ENCODE measurements around the gene UGT2B17. TPM values are rescaled to one million over a fixed set of nuclear protein-coding genes. Genes with fewer than 3 reads are reported as not detected.

Gene UGT2B17
- total RNA-seq, 1 donor from 2014 or later: 0.18 TPM

DNA sequence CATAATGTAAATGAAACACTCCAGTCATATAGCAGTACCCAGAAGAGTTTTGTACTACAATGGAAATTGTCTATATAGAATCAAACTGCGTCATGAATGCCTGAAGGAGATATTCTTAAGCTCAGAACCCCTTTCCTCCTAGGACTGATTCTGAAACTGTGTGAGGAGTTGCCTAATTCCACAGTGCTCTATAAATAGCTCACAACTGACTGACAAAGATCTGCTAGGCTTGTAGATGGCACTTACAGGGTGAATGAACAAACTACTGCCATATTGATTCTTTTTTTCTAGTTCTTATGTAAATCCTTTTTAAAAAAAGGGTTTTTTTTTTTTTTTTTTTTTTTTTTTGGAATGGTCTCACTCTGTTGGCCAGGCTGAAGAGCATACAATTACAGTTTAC lies 30.1 kb upstream of the UGT2B17 start:
- ATAC-seq: no peak
- intact Hi-C loops (cut with DNase I): no loop called here
- H3K36me3 ChIP-seq: no peaks in the 10 kb centered on the region

DNA sequence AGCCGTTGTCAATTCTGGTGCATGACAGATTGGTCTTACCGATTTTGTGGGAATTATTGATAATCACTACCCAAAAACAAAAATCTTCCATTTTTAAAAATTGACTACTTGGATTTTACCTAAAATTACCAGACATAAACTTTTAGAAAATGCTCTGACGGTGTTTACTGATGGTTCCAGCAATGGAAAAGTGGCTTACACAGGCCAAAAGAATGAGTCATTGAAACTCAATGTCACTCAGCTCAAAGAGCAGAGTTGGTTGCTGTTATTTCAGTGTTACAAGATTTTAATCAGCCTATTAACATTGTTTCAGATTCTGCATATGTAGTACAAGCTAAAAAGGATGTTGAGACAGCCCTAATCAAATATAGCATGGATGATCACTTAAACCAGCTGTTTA lies 23.0 kb upstream of the UGT2B17 start:
- Histone ChIP-seq H3K27me3 (ENCODE audit: low read depth) (no peaks in the 10 kb centered on the region), H3K36me3 (no peaks in the 10 kb centered on the region), H3K27ac (no peak overlapping the region), H3K9me3 (no peaks in the 10 kb centered on the region), H3K4me1 (no peaks in the 10 kb centered on the region), H3K4me3 (no peak overlapping the region)
- TF ChIP-seq, protein P1, sequence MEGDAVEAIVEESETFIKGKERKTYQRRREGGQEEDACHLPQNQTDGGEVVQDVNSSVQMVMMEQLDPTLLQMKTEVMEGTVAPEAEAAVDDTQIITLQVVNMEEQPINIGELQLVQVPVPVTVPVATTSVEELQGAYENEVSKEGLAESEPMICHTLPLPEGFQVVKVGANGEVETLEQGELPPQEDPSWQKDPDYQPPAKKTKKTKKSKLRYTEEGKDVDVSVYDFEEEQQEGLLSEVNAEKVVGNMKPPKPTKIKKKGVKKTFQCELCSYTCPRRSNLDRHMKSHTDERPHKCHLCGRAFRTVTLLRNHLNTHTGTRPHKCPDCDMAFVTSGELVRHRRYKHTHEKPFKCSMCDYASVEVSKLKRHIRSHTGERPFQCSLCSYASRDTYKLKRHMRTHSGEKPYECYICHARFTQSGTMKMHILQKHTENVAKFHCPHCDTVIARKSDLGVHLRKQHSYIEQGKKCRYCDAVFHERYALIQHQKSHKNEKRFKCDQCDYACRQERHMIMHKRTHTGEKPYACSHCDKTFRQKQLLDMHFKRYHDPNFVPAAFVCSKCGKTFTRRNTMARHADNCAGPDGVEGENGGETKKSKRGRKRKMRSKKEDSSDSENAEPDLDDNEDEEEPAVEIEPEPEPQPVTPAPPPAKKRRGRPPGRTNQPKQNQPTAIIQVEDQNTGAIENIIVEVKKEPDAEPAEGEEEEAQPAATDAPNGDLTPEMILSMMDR (IDR thresholded peaks at IDR 0.05): no peak
- no peak for DNase-seq
- ATAC-seq: no peak
- intact Hi-C loops (cut with DNase I): no loop called here

More for the DNA sequence above, 30.1 kb upstream of the UGT2B17 start:
- Histone ChIP-seq H3K27me3 (ENCODE audit: low read depth) (no peaks in the 10 kb centered on the region), H3K4me3 (no peak overlapping the region), H3K9me3 (no peaks in the 10 kb centered on the region), H3K4me1 (no peaks in the 10 kb centered on the region), H3K27ac (no peak overlapping the region)
- TF ChIP-seq, protein P1 (IDR thresholded peaks at IDR 0.05): no peak
- no peak for DNase-seq

DNA sequence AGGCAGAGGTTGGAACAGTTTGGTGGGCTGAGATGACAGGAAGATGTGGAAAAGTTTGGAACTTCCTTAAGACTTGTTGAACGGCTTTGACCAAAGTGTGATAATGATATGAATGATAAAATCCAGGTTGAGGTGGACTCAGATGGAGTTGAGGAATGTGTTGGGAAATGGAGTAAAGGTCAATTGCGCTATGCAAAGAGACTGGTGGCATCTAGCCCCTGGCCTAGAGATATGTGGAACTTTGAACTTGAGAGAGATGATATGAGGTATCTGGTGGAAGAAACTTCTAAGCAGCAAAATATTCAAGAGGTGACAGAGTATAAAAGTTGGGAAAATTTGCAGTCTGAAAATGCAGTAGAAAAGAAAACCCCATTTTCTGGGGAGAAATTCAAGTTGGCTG lies 21.4 kb upstream of the UGT2B17 start:
- H3K4me1 ChIP-seq: no peaks in the 10 kb centered on the region
- TF ChIP-seq, protein P1 (IDR thresholded peaks at IDR 0.05): no peak
- H3K27ac ChIP-seq: no peak overlapping the region
- no peaks in the 10 kb centered on the region for H3K27me3 ChIP-seq (ENCODE audit: low read depth)
- intact Hi-C loops (cut with DNase I): no loop called here
- no peak overlapping the region for H3K4me3 ChIP-seq
- H3K36me3 ChIP-seq: no peaks in the 10 kb centered on the region
- no peak for ATAC-seq
- no peak for DNase-seq
- H3K9me3 ChIP-seq: no peaks in the 10 kb centered on the region

DNA sequence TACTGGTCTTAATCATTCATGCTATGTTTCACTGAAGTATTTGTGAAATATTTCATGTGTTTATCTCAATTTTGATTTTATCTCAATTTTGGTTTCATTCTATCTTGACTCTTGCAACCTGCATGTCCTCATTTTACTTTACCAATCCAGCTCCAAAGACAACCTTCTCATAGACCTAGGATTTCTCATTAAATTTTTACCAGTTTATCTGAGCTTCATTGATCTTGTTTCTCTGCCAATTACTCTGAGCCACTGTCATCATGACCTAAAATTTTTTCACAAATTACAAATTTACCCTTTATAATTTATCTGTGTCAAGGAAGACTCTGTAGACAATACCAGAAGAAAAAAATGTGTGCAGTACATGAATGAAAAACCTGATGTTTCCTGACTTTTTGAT lies 18.6 kb upstream of the UGT2B17 start:
- DNase-seq (no peak), ATAC-seq (no peak)
- H3K36me3 ChIP-seq: no peaks in the 10 kb centered on the region
- TF ChIP-seq, protein P1 (IDR thresholded peaks at IDR 0.05): no peak
- no peak overlapping the region for H3K4me3 ChIP-seq
- H3K27me3 ChIP-seq (ENCODE audit: low read depth): no peaks in the 10 kb centered on the region
- intact Hi-C loops (cut with DNase I): no loop called here
- H3K27ac ChIP-seq: no peak overlapping the region
- H3K9me3 ChIP-seq: no peaks in the 10 kb centered on the region
- H3K4me1 ChIP-seq: no peaks in the 10 kb centered on the region

DNA sequence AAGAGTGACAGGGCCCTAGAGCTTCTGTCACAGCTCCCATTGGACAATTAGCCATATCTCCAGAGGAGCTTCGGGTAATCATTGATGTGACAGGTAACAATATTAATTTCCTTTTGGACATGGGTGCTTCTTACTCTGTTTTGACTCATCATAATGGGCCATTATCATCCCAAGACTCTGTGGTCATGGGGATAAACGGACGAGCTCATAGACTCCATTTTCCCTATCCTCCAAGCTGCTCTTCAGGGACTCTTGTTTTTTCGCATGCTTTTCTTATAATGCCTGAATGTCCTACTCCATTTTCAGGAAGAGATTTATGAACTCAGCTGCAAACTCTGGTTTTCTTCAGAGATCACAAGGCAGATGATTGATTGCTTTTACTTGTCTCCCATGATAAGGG lies 17.0 kb upstream of the UGT2B17 start:
- Histone ChIP-seq H3K4me1 (no peaks in the 10 kb centered on the region), H3K36me3 (no peaks in the 10 kb centered on the region), H3K27me3 (ENCODE audit: low read depth) (no peaks in the 10 kb centered on the region), H3K9me3 (no peaks in the 10 kb centered on the region), H3K4me3 (no peak overlapping the region), H3K27ac (no peak overlapping the region)
- intact Hi-C loops (cut with DNase I): no loop called here
- DNase-seq (no peak), ATAC-seq (no peak)
- TF ChIP-seq, protein P1 (IDR thresholded peaks at IDR 0.05): no peak

DNA sequence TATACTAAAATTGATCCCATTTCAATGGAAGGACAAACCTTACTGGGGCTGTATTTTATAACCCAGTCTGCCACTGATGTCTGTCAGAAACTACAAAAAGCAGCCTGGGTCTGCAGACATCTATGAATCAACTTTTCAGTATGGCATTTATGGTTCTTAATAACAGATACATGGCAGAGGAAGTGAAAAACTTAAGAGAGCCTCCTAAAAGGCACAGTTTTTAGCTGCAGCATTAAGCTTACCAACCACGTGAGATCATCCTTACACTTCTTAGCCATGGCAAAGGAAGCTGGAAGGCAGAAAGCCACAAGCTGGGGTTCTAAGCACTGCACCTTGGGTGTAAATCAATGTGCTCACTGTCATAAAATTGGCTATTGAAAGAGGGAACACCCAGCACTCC lies 16.6 kb upstream of the UGT2B17 start:
- no peaks in the 10 kb centered on the region for H3K27me3 ChIP-seq (ENCODE audit: low read depth)
- no peak overlapping the region for H3K4me3 ChIP-seq
- no peaks in the 10 kb centered on the region for H3K4me1 ChIP-seq
- ATAC-seq: no peak
- intact Hi-C loops (cut with DNase I): no loop called here
- no peak overlapping the region for H3K27ac ChIP-seq
- TF ChIP-seq, protein P1 (IDR thresholded peaks at IDR 0.05): no peak
- no peaks in the 10 kb centered on the region for H3K36me3 ChIP-seq
- no peak for DNase-seq
- no peaks in the 10 kb centered on the region for H3K9me3 ChIP-seq
